Bone marrow (tissue), 2 donors: ENCODE results near the gene ELAPOR1.
A peak's percentile ranks its signal among the peaks of the same experiment; 100 is the strongest.

Source experiments
- DNase-seq, 2 donors: peaks; one replicate each; lab custom pipeline; 2025; lab: John Stamatoyannopoulos, UW

Gene ELAPOR1

GRCh38 chr1:109113590-109114341, at the start of gene ELAPOR1:
ELAPOR1 (plus strand) TSS chr1:109114115; CDS start chr1:109114184, 69 bp downstream.
- no peak for DNase-seq

GRCh38 chr1:109065137-109065536, 48.8 kb upstream of the ELAPOR1 start:
- no peak for DNase-seq

- no peak for DNase-seq
These were observed 46.0 kb upstream of the ELAPOR1 start for GRCh38 chr1:109067883-109068282.

GRCh38 chr1:109069294-109069693, 44.6 kb upstream of the ELAPOR1 start:
- no peak for DNase-seq

- DNase-seq = peak; percentile 80 to 82
These were observed 38.1 kb upstream of the ELAPOR1 start, which contains the start of gene TAF13 for GRCh38 chr1:109075531-109076490. TAF13 (minus strand) TSS chr1:109076003; CDS start chr1:109075947, 56 bp downstream.

- DNase-seq = no peak
These were observed 35.6 kb upstream of the ELAPOR1 start for GRCh38 chr1:109078317-109078716.

GRCh38 chr1:109079240-109079622, 34.7 kb upstream of the ELAPOR1 start:
- DNase-seq = no peak

GRCh38 chr1:109080441-109081082, 33.4 kb upstream of the ELAPOR1 start:
- no peak for DNase-seq

- DNase-seq = no peak
These were observed 30.4 kb upstream of the ELAPOR1 start for GRCh38 chr1:109083501-109083900.

- DNase-seq = no peak
These were observed 30.0 kb upstream of the ELAPOR1 start for GRCh38 chr1:109083923-109084322.

GRCh38 chr1:109084563-109085517, 29.1 kb upstream of the ELAPOR1 start:
- DNase-seq = peak in 1 of 2 donors; percentile 6

GRCh38 chr1:109089242-109090015, 24.5 kb upstream of the ELAPOR1 start:
- no peak for DNase-seq

GRCh38 chr1:109090196-109091077, 23.5 kb upstream of the ELAPOR1 start, which contains the start of gene TMEM167B:
TMEM167B (plus strand) TSS chr1:109090764; CDS start chr1:109090873, 109 bp downstream.
- peak; percentile 81 to 96 for DNase-seq

GRCh38 chr1:109091078-109091838, 22.7 kb upstream of the ELAPOR1 start:
- DNase-seq = no peak

GRCh38 chr1:109091839-109092193, 22.1 kb upstream of the ELAPOR1 start:
- DNase-seq = no peak

- DNase-seq = no peak
These were observed 19.5 kb upstream of the ELAPOR1 start for GRCh38 chr1:109094377-109094803.

GRCh38 chr1:109094871-109095270, 19.0 kb upstream of the ELAPOR1 start:
- no peak for DNase-seq

- no peak for DNase-seq
These were observed 18.3 kb upstream of the ELAPOR1 start for GRCh38 chr1:109095631-109096030.
